ENCODE measurements around the gene KCNH2. TPM values are rescaled to one million over a fixed set of nuclear protein-coding genes. Genes with fewer than 3 reads are reported as not detected.

The KCNH2 gene
- total and polyA plus RNA-seq, 2 experiments from 2014 or later, result 48.0 to 110 TPM

DNA sequence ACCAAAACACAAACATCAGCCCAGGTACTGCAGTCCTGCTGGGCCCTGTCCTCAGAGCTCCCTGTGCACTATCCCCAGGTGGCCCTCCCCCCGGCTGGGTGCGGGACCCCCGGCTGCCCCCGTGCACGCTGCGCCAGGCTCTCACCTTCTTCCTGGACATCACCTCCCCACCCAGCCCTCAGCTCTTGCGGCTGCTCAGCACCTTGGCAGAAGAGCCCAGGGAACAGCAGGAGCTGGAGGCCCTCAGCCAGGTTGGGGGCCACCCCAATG, 31.9 kb upstream of the KCNH2 start:
- Histone ChIP-seq H3K36me3 (no peaks in the 10 kb centered on the region), H3K27ac (peak overlapping the region; percentile 73), H3K27me3 (no peaks in the 10 kb centered on the region), H3K4me1 (ENCODE audit: low read depth) (peaks cover 30% of the 10 kb centered on the region), H3K9me3 (ENCODE audit: low read depth) (no peaks in the 10 kb centered on the region), H3K4me3 (no peak overlapping the region)
- DNase-seq (ENCODE audit: low read depth in 1 of 2, low spot score in 1 of 2), result no peak
- TF ChIP-seq, protein P1, sequence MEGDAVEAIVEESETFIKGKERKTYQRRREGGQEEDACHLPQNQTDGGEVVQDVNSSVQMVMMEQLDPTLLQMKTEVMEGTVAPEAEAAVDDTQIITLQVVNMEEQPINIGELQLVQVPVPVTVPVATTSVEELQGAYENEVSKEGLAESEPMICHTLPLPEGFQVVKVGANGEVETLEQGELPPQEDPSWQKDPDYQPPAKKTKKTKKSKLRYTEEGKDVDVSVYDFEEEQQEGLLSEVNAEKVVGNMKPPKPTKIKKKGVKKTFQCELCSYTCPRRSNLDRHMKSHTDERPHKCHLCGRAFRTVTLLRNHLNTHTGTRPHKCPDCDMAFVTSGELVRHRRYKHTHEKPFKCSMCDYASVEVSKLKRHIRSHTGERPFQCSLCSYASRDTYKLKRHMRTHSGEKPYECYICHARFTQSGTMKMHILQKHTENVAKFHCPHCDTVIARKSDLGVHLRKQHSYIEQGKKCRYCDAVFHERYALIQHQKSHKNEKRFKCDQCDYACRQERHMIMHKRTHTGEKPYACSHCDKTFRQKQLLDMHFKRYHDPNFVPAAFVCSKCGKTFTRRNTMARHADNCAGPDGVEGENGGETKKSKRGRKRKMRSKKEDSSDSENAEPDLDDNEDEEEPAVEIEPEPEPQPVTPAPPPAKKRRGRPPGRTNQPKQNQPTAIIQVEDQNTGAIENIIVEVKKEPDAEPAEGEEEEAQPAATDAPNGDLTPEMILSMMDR (IDR thresholded peaks at IDR 0.05; ENCODE audit: low read depth, low read length), result no peak

DNA sequence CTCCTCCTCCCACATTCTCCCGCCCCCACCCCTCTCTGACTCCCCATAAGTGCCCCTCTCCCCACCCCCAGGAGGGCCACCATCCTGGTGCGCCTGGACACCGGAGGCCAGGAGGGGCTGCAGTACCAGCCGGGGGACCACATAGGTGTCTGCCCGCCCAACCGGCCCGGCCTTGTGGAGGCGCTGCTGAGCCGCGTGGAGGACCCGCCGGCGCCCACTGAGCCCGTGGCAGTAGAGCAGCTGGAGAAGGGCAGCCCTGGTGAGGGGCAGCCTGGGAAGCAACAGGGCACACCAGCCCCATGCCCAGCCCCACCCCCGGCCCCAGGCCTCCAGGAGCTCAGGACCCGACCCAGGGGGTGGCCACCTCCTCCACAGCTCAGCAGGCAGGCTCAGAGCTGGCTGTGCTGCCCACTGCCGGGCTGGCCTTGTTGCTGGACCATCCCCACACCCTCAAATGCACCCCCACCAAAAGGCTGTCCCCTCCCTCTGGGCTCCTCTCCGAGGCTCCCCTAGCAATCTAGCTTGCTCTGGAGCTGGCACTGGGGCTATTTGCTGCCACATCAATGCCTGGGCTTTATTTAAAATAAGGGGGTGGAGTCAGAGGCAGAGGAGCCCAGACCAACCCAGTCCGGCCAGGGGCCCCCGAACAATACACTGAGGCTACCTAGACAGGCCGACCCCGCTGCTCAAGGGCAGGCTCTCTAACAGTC, 31.4 kb upstream of the KCNH2 start:
- no peaks in the 10 kb centered on the region for H3K9me3 ChIP-seq (ENCODE audit: low read depth)
- no peak for DNase-seq (ENCODE audit: low read depth in 1 of 2, low spot score in 1 of 2)
- H3K4me3 ChIP-seq, result no peak overlapping the region
- no peaks in the 10 kb centered on the region for H3K36me3 ChIP-seq
- TF ChIP-seq, protein P1 (IDR thresholded peaks at IDR 0.05; ENCODE audit: low read depth, low read length), result no peak
- peaks cover 30% of the 10 kb centered on the region for H3K4me1 ChIP-seq (ENCODE audit: low read depth)
- H3K27ac ChIP-seq, result peak overlapping the region; percentile 73
- H3K27me3 ChIP-seq, result no peaks in the 10 kb centered on the region

DNA sequence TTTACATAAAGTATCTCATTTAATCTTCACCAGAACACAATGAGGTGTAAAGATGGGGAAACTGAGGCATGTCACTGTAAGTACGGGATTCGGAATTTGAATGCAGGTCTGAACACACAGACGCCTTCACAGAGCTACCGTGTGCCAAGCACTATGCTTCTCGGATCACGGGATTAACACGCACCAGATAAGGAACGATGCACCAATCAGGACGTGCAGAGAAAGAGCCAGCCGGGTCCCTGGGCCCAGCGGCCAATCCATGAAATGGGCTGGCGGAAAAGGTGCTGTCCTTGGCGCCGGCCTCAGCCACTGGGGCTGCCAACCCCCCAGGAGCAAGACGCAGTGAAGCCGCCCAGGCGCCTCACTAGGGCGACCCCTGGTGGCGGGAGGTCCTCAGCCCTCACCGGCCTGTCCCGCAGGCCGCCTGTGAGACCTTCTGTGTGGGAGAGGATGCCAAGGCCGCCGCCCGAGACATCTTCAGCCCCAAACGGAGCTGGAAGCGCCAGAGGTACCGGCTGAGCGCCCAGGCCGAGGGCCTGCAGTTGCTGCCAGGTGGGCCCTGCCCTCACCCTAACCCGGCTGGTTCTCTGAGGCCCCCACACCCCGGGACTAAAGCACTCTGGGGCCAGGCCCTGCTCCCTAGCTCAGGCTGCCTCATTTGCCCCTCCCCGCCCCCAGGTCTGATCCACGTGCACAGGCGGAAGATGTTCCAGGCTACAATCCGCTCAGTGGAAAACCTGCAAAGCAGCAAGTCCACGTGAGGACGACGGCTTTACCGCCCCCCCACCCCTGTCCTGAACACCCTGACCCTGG, 30.6 kb upstream of the KCNH2 start:
- no peak overlapping the region for H3K27ac ChIP-seq
- no peak overlapping the region for H3K4me3 ChIP-seq
- H3K4me1 ChIP-seq (ENCODE audit: low read depth), result peaks cover 30% of the 10 kb centered on the region
- TF ChIP-seq, protein P1 (IDR thresholded peaks at IDR 0.05; ENCODE audit: low read depth, low read length), result peak; percentile 82
- H3K27me3 ChIP-seq, result no peaks in the 10 kb centered on the region
- DNase-seq (ENCODE audit: low read depth in 1 of 2, low spot score in 1 of 2), result peak in 1 of 2 donors; percentile 76
- H3K36me3 ChIP-seq, result no peaks in the 10 kb centered on the region
- no peaks in the 10 kb centered on the region for H3K9me3 ChIP-seq (ENCODE audit: low read depth)

DNA sequence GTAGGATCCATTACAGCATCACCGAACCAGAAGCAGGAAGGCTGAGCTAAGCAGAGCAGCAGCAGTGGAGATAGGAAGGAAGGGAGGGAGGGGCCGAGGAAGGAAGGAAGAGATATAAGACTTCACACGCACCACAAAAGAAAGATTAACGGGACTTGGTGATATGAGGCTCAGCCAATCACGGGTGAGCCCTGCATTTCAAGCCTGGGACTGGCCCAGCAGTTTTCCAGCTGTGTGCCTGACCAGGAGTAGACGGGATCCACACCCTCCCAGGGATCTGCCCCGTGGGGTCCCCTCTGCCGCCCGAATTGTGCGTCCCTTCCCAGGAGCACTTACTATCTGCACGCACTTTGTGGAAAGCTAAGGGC, 30.0 kb upstream of the KCNH2 start:
- no peak overlapping the region for H3K4me3 ChIP-seq
- no peaks in the 10 kb centered on the region for H3K36me3 ChIP-seq
- TF ChIP-seq, protein P1 (IDR thresholded peaks at IDR 0.05; ENCODE audit: low read depth, low read length), result no peak
- H3K27ac ChIP-seq, result no peak overlapping the region
- DNase-seq (ENCODE audit: low read depth in 1 of 2, low spot score in 1 of 2), result peak in 1 of 2 donors; percentile 75
- H3K4me1 ChIP-seq (ENCODE audit: low read depth), result peaks cover 30% of the 10 kb centered on the region
- H3K27me3 ChIP-seq, result no peaks in the 10 kb centered on the region
- H3K9me3 ChIP-seq (ENCODE audit: low read depth), result no peaks in the 10 kb centered on the region

DNA sequence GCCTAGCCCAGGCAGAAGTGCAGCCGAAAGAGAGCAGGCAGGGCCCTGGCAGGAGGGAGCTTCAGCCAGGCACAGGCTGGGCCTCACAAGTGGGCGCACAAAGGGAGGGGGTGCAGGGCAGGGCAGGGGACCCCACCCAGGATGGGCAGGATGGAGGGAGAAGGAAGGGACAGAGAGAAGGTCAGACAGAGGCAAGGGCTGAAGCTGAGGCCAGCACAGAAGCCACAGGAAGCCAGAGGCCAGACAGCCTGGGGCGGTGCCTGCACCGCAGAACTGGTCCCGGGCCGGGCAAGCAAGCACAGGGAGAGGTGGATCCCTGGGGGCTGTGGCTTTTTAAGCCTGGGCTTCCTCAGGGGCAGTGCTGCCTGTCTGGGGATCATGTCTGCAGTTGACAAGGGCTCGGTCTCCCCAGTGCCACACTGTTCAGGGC, 29.4 kb upstream of the KCNH2 start:
- H3K27ac ChIP-seq, result no peak overlapping the region
- no peaks in the 10 kb centered on the region for H3K36me3 ChIP-seq
- TF ChIP-seq, protein P1 (IDR thresholded peaks at IDR 0.05; ENCODE audit: low read depth, low read length), result no peak
- H3K4me1 ChIP-seq (ENCODE audit: low read depth), result peaks cover 30% of the 10 kb centered on the region
- no peak overlapping the region for H3K4me3 ChIP-seq
- H3K27me3 ChIP-seq, result no peaks in the 10 kb centered on the region
- H3K9me3 ChIP-seq (ENCODE audit: low read depth), result no peaks in the 10 kb centered on the region
- peak in 1 of 2 donors; percentile 39 for DNase-seq (ENCODE audit: low read depth in 1 of 2, low spot score in 1 of 2)
